ENCODE data around the gene SH3BP1. TPM values are rescaled to one million over a fixed set of nuclear protein-coding genes. Genes with fewer than 3 reads are reported as not detected.

Gene SH3BP1
- total and polyA plus RNA-seq, 2 of the 4 experiments (the other 2 are of a cell fraction), result 8.8 to 33.3 TPM

GRCh38 chr22:37657590-37658132, 18.2 kb downstream of the SH3BP1 start:
- H2BK15ac ChIP-seq (ENCODE audit: low read depth, low read length), result peak overlapping the region; percentile 95; the same call in 1 of the 3 replicates
- H3K9me3 ChIP-seq (ENCODE audit: control insufficient read depth, insufficient read depth, low read length), result no peaks in the 10 kb centered on the region
- no peaks in the 10 kb centered on the region for H3K27me3 ChIP-seq (ENCODE audit: control insufficient read depth, insufficient read depth, low read length)
- H2BK20ac ChIP-seq (ENCODE audit: low read depth, low read length), result no peak overlapping the region
- ATAC-seq (ENCODE audit: low read depth) (no peak), DNase-seq (peak; percentile 7)
- BruUV-seq (replicated peaks), result no TSS peak
- no peak overlapping the region; the same call in 1 of the 2 replicates for H2BK120ac ChIP-seq (ENCODE audit: low read depth, low read length)
- H3K9me1 ChIP-seq (ENCODE audit: insufficient read depth, low read length), result peaks cover 11% of the 10 kb centered on the region
- H3K4me3 ChIP-seq (ENCODE audit: insufficient read depth, low read depth, low read length), result peak overlapping the region; percentile 52
- ChIA-PET CTCF (interaction anchor here (0.6 to 2.6 kb wide), 3 partner anchors 14 to 22 kb away, joined by 4 to 12 read pairs (median 4); partner anchors contain the start of gene LGALS1), POLR2A (ENCODE audit: unreplicated experiment) (interaction anchor here (0.7 to 2.0 kb wide), 5 partner anchors 14 to 36 kb away, joined by 3 to 14 read pairs (median 6); partner anchors contain the start of gene LGALS1)
- dilution Hi-C loops (cut with HindIII; ENCODE audit: low sequenced_read_pairs, unreplicated experiment) (no loop called here), intact Hi-C loops (cut with micrococcal nuclease) (no loop called here), in situ Hi-C loops (cut with MboI; ENCODE audit: low sequenced_read_pairs) (no loop called here)
- H3K18ac ChIP-seq (ENCODE audit: low read depth, low read length), result no peak overlapping the region
- TF ChIP-seq POLR2A (IDR thresholded peaks at IDR 0.05; ENCODE audit: low read depth, low read length) (no peak), MAZ (IDR thresholded peaks at IDR 0.05; ENCODE audit: borderline replicate concordance, low read depth, low read length) (no peak)
- H3K14ac ChIP-seq (replicated peaks; ENCODE audit: low read depth, low read length), result peak overlapping the region; percentile 80; the same call in 1 of the 2 replicates
- H3K4me1 ChIP-seq (ENCODE audit: control insufficient read depth, insufficient read depth, low read length), result peaks cover 21% of the 10 kb centered on the region
- peaks cover 17 to 37% of the 10 kb centered on the region in 2 experiments; a peak in 3 of 4 replicates for H3K79me1 ChIP-seq (ENCODE audit: low read depth in 1 of 2, low read length in 2 of 2)
- peak overlapping the region; percentile 95 to 99 for H4K8ac ChIP-seq (ENCODE audit: low read depth in 2 of 2, low read length in 2 of 2)
- H2AFZ ChIP-seq (replicated peaks; ENCODE audit: low read length, poor library complexity), result peak overlapping the region; percentile 95
- H4K5ac ChIP-seq (ENCODE audit: low read depth, low read length), result peak overlapping the region; percentile 91
- H3K4ac ChIP-seq (ENCODE audit: low read depth, low read length), result peak overlapping the region; percentile 74; the same call in 1 of the 2 replicates
- peak overlapping the region; percentile 46 for H2AK9ac ChIP-seq (replicated peaks; ENCODE audit: low read depth, low read length, poor library complexity)
- no peak overlapping the region for H2AK5ac ChIP-seq (ENCODE audit: low read depth, low read length)
- H3K4me2 ChIP-seq (ENCODE audit: low read depth, low read length), result peak overlapping the region; percentile 92
- peak overlapping the region; percentile 83; the same call in 1 of the 2 replicates for H4K91ac ChIP-seq (ENCODE audit: insufficient read depth, low read depth, low read length)
- H2BK5ac ChIP-seq (ENCODE audit: low read depth, low read length, poor library complexity, severe bottlenecking), result peak overlapping the region; percentile 73
- H4K20me1 ChIP-seq (ENCODE audit: insufficient read depth, low read length), result peaks cover 26% of the 10 kb centered on the region
- peak overlapping the region; percentile 74 for H3K27ac ChIP-seq (ENCODE audit: insufficient read depth, low read length)
- H3K56ac ChIP-seq (ENCODE audit: extremely low read depth, insufficient read depth, low read length), result peak overlapping the region; percentile 67; the same call in 1 of the 2 replicates
- H3K36me3 ChIP-seq (ENCODE audit: control insufficient read depth, insufficient read depth, low read length), result peaks cover 14% of the 10 kb centered on the region
- H3K9ac ChIP-seq (ENCODE audit: low read depth, low read length), result peak overlapping the region; percentile 79
- WGBS, 2 experiments (ENCODE audit: extremely low coverage in 2 of 2, insufficient read length in 1 of 2), result 7% methylated on average over 3 of the region's 6 CpGs; no CpG with 5 or more reads in 1 of the 2 experiments
- no peak overlapping the region for H3K23ac ChIP-seq (ENCODE audit: low read depth, low read length)

Data from IMR-90 (cell line).